Activated CD4-positive, alpha-beta T cell treated with anti-CD3 and anti-CD28 coated beads for 36 hours (primary cell): ENCODE measurements around the gene RTCB. TPM values are rescaled to one million over a fixed set of nuclear protein-coding genes. Genes with fewer than 3 reads are reported as not detected.

Experiments used
- ATAC-seq: fragments of 200-7000 bp; cut with Tn5 transposase; one replicate; pipeline ENCODE4 v1.10.0; 2021; ENCODE audit warnings: mild to moderate bottlenecking, moderate library complexity
- CTCF ChIA-PET: fragments of 350-600 bp; sonication (Branson Sonifier 250); formaldehyde crosslinking; loops from one replicate; lab custom pipeline; 2021; ENCODE audit warnings: antibody characterized with exemption; lab: Charles Lee
- POLR2A ChIA-PET: fragments of 350-600 bp; sonication (Branson Sonifier 250); formaldehyde crosslinking; loops from one replicate; lab custom pipeline; 2021; ENCODE audit warnings: antibody characterized with exemption, inconsistent platforms; lab: Charles Lee
- DNase-seq: peaks from one replicate; pipeline ENCODE4 v3.0.0-alpha.2; 2020
- H3K27ac Mint-ChIP-seq: one replicate; pipeline ENCODE4 v1.8.0; 2021; ENCODE audit warnings: mixed read lengths
- H3K27me3 Mint-ChIP-seq: one replicate; pipeline ENCODE4 v1.8.0; 2021; ENCODE audit warnings: mixed read lengths
- H3K36me3 Mint-ChIP-seq: one replicate; pipeline ENCODE4 v1.8.0; 2021; ENCODE audit warnings: low read depth, mixed read lengths
- H3K4me1 Mint-ChIP-seq: one replicate; pipeline ENCODE4 v1.8.0; 2021; ENCODE audit warnings: mixed read lengths
- H3K4me3 Mint-ChIP-seq: one replicate; pipeline ENCODE4 v1.8.0; 2021; ENCODE audit warnings: mild to moderate bottlenecking, moderate library complexity, mixed read lengths
- H3K9me3 Mint-ChIP-seq: one replicate; pipeline ENCODE4 v1.8.0; 2021; ENCODE audit warnings: low read depth, mixed read lengths
- intact Hi-C, 2 experiments: fragments of 100-400 bp; cut with DNase I in 1 of 2; cut with micrococcal nuclease in 1 of 2; formaldehyde crosslinking; loops; one replicate each; pipeline versions ENCODE4 v1.14.2 to v1.15.1; 2022 to 2024; cut with DNase I, micrococcal nuclease
- total RNA-seq, 2 experiments: library from RNA; stranded (reverse); gene quantifications; one replicate each; pipeline ENCODE4 v1.2.3, GENCODE V29; 2021

Gene RTCB
- total RNA-seq, 2 experiments from 2014 or later = 60.9 to 86.3 TPM

DNA sequence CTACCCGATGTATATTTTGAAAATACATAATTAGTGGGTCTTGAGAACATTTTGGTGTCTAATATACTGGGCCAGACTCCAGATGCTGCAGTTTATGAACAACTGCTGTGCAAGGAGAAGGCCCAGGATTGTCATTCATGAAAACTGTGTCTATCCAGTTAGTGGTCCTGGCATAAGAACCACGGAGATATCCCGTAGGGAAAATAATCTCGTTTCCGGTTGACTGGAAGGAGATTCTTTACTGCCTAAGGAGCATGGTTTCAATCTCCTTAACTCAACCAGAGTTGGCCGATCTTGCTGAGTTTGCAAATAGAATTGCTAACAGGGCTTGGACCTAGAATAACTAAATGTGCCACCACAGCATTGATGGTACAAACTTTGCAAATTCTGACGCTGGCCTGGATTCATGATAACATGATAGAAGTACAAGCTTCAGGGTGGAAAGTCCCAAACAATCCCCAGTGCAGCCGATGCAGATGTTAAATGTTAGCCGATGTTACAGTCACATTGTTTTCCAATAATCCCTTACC lies 4.6 kb upstream of the RTCB start:
- DNase-seq (no peak), ATAC-seq (no peak)
- Mint-ChIP-seq H3K27ac (no peak overlapping the region), H3K4me3 (no peak overlapping the region), H3K27me3 (peaks cover 11% of the 10 kb centered on the region), H3K9me3 (no peaks in the 10 kb centered on the region), H3K36me3 (peaks cover 2% of the 10 kb centered on the region), H3K4me1 (peaks cover 8% of the 10 kb centered on the region)
- intact Hi-C loops = no loop called here
- ChIA-PET POLR2A (no interaction called here), CTCF (no interaction called here)

DNA sequence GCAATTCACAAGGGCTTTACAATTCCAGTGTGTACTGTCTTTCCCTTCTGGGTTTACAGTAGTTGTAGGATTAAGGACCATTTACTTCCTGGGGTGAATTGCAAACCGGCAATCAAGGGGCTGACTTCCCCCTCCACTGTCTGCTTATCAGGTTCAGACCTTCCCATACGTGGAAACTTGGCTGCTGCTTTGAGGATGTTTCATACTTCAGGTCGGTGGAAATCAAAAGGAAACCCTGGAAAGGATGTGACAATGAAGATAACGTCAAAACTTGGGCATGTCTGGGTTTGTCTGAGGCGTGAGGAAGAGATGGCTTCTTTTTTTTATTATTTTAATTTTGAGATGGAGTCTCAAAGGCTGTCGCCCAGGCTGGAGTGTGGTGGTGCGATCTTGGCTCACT lies 2.1 kb upstream of the RTCB start:
- peaks cover 7% of the 10 kb centered on the region for H3K36me3 Mint-ChIP-seq
- CTCF ChIA-PET = no interaction called here
- peaks cover 26% of the 10 kb centered on the region for H3K4me1 Mint-ChIP-seq
- H3K4me3 Mint-ChIP-seq = no peak overlapping the region
- H3K27me3 Mint-ChIP-seq = peaks cover 5% of the 10 kb centered on the region
- intact Hi-C loops = loop anchor here in 1 of 2 experiments (5.0 kb wide), 2 partner anchors 662 to 752 kb away; partner anchors contain the start of genes DEPDC5, PISD and PRR14L
- ATAC-seq (no peak), DNase-seq (no peak)
- POLR2A ChIA-PET = no interaction called here
- no peaks in the 10 kb centered on the region for H3K9me3 Mint-ChIP-seq
- no peak overlapping the region for H3K27ac Mint-ChIP-seq

DNA sequence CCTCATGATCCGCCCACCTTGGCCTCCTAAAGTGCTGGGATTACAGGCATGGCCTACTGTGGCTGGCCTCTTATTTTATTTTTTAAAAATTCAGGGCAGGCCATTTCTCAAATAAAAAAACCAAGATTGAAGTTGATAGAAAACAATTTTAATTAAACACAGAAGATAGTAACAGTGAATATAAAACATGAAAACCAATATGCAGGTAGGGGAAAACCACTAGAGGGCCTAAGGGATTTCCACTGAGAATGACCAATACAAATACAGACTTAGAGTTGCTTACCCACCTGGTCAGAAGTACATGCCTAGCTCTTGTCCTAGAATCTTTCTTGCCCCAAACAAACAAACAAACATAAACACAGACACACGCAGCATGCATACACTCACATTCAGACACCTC lies 1.7 kb upstream of the RTCB start:
- intact Hi-C loops = loop anchor here in 1 of 2 experiments (5.0 kb wide), 2 partner anchors 661 to 751 kb away; partner anchors contain the start of genes DEPDC5, PISD and PRR14L
- Mint-ChIP-seq H3K4me3 (no peak overlapping the region), H3K27ac (no peak overlapping the region), H3K36me3 (peaks cover 10% of the 10 kb centered on the region), H3K27me3 (peaks cover 5% of the 10 kb centered on the region), H3K9me3 (no peaks in the 10 kb centered on the region), H3K4me1 (peaks cover 28% of the 10 kb centered on the region)
- POLR2A ChIA-PET = no interaction called here
- no peak for DNase-seq
- no peak for ATAC-seq
- CTCF ChIA-PET = interaction anchor here (1.8 to 2.7 kb wide), 2 partner anchors 56 to 59 kb away, joined by 11 read pairs; no protein-coding TSS in a partner anchor

DNA sequence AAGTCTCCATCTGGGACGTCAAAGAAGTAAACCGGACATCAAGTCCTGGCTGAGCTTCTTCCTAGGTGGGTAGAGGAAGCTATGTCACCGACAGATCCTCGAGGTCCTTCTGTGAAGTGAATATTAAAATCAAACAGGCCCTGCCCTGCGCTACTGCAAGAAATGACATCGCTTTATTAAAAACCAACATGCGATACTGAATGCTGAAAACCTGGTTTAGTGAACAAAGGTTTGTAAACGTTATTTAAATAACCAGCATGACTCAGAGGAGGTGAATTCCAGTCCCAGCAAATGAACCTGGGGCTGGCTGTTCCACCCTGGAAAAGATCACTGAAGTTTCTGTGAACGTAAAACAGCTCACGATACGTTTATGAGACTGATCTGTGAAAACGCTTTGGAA lies 645 bp downstream of the RTCB start:
- H3K36me3 Mint-ChIP-seq = peaks cover 28% of the 10 kb centered on the region
- ATAC-seq (peak; percentile 40), DNase-seq (no peak)
- H3K4me1 Mint-ChIP-seq = peaks cover 41% of the 10 kb centered on the region
- intact Hi-C loops = loop anchor here in 1 of 2 experiments (5.0 kb wide), 2 partner anchors 659 to 749 kb away; partner anchors contain the start of genes DEPDC5, PISD and PRR14L
- ChIA-PET CTCF (interaction anchor here (0.6 to 2.7 kb wide), 7 partner anchors 12 to 441 kb away, joined by 3 to 11 read pairs (median 6); partner anchors contain the start of gene FBXO7), POLR2A (interaction anchor here (0.5 kb wide), 1 partner anchor 12 kb away, joined by 3 read pairs; no protein-coding TSS in a partner anchor)
- H3K4me3 Mint-ChIP-seq = peak overlapping the region; percentile 93
- no peaks in the 10 kb centered on the region for H3K9me3 Mint-ChIP-seq
- peak overlapping the region; percentile 95 for H3K27ac Mint-ChIP-seq
- H3K27me3 Mint-ChIP-seq = no peaks in the 10 kb centered on the region

DNA sequence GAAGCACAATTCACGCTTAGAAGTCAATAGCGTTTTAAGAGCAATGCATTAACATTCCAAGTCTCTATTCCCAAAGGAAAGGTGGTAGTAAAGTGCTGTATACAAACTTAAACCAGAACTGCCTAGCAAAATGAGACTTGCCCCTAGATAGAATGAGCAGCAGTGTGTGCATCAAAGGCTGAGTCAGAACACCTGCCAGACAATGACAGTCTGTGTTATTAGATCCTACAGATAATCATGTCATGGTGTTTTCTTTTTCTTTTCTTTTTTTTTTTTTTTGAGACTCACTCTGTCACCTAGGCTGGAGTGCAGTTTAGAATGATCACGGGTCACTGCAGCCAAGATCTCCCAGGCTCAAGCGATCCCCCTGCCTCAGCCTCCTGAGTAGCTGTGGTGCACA lies 1.6 kb downstream of the RTCB start:
- intact Hi-C loops = loop anchor here in 1 of 2 experiments (5.0 kb wide), 2 partner anchors 658 to 748 kb away; partner anchors contain the start of genes DEPDC5, PISD and PRR14L
- POLR2A ChIA-PET = no interaction called here
- CTCF ChIA-PET = interaction anchor here (1.5 to 2.2 kb wide), 2 partner anchors 13 to 64 kb away, joined by 4 to 6 read pairs; no protein-coding TSS in a partner anchor
- Mint-ChIP-seq H3K4me1 (peaks cover 41% of the 10 kb centered on the region), H3K27me3 (no peaks in the 10 kb centered on the region), H3K36me3 (peaks cover 36% of the 10 kb centered on the region), H3K4me3 (peak overlapping the region; percentile 93), H3K27ac (peak overlapping the region; percentile 1), H3K9me3 (no peaks in the 10 kb centered on the region)
- peak; percentile 21 for ATAC-seq
- no peak for DNase-seq

DNA sequence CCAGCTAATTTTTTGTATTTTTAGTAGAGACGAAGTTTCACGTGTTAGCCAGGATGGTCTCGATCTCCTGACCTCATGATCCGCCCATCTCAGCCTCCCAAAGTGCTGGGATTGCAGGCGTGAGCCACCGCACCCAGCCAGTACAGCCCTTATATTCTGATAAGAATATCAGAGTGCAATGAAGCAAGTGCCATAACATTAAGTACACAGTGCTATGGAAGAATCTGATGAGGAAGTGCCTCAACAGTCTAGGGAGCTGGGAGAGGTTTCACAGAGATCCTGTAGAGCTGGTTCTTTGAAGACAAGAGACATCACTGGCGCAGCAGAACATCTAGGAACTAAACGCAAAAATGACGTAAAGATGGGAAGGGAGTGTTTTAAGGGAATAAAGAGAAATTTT lies 2.1 kb downstream of the RTCB start:
- Mint-ChIP-seq H3K36me3 (peaks cover 39% of the 10 kb centered on the region), H3K4me3 (peak overlapping the region; percentile 93), H3K9me3 (no peaks in the 10 kb centered on the region), H3K27ac (peak overlapping the region; percentile 1), H3K27me3 (no peaks in the 10 kb centered on the region), H3K4me1 (peaks cover 41% of the 10 kb centered on the region)
- ATAC-seq (no peak), DNase-seq (no peak)
- ChIA-PET CTCF (interaction anchor here (1.5 kb wide), 1 partner anchor 64 kb away, joined by 4 read pairs; no protein-coding TSS in a partner anchor), POLR2A (interaction anchor here (0.6 kb wide), 1 partner anchor 19 kb away, joined by 4 read pairs; no protein-coding TSS in a partner anchor)
- intact Hi-C loops = loop anchor here in 1 of 2 experiments (5.0 kb wide), 2 partner anchors 658 to 748 kb away; partner anchors contain the start of genes DEPDC5, PISD and PRR14L

DNA sequence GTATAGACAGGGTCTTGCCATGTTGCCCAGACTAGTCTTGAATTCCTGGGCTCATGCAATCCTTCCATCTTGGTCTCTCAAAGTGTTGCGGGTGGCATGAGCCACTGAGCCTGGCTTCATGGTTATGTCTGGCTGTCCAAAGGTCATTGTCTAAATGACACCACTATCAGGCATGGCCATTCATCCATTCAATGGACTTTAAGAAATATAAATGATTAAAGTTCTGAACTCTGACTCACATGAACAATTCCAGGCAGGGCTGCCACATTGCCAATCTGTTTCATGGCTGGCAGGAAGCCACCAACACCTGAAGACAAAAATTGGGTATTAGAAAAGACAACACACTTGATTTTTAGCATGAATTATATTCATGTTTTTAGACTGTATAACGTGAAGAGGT lies 4.1 kb downstream of the RTCB start:
- intact Hi-C loops = no loop called here
- Mint-ChIP-seq H3K4me1 (peaks cover 39% of the 10 kb centered on the region), H3K4me3 (no peak overlapping the region), H3K27ac (no peak overlapping the region), H3K27me3 (no peaks in the 10 kb centered on the region), H3K36me3 (peaks cover 50% of the 10 kb centered on the region), H3K9me3 (no peaks in the 10 kb centered on the region)
- ChIA-PET CTCF (interaction anchor here (1.5 kb wide), 1 partner anchor 8 kb away, joined by 8 read pairs; no protein-coding TSS in a partner anchor), POLR2A (no interaction called here)
- DNase-seq (no peak), ATAC-seq (no peak)

DNA sequence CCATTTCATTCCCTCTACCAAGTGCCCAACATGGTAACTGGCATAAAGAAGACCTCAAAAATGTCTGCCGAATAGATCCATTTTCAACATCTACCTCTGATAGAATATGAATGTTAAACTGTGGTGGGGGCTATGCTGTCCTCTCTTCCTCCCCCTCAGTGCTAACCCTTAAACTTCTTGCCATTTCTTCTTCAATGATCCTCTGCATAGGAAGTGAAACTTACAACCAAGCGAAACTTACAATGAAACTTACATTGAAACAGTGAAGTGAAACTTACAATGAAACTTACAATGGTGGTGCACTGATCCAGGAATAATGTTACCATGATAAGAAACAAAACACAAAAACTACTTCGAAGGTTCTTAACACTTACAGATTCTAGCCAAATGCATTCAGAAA lies 4.7 kb downstream of the RTCB start:
- ATAC-seq = no peak
- intact Hi-C loops = no loop called here
- peak overlapping the region; percentile 53 for H3K27ac Mint-ChIP-seq
- POLR2A ChIA-PET = no interaction called here
- peaks cover 50% of the 10 kb centered on the region for H3K36me3 Mint-ChIP-seq
- peaks cover 33% of the 10 kb centered on the region for H3K4me1 Mint-ChIP-seq
- no peaks in the 10 kb centered on the region for H3K9me3 Mint-ChIP-seq
- H3K4me3 Mint-ChIP-seq = no peak overlapping the region
- no peak for DNase-seq
- no peaks in the 10 kb centered on the region for H3K27me3 Mint-ChIP-seq
- CTCF ChIA-PET = interaction anchor here (0.6 kb wide), 1 partner anchor 70 kb away, joined by 3 read pairs; no protein-coding TSS in a partner anchor

DNA sequence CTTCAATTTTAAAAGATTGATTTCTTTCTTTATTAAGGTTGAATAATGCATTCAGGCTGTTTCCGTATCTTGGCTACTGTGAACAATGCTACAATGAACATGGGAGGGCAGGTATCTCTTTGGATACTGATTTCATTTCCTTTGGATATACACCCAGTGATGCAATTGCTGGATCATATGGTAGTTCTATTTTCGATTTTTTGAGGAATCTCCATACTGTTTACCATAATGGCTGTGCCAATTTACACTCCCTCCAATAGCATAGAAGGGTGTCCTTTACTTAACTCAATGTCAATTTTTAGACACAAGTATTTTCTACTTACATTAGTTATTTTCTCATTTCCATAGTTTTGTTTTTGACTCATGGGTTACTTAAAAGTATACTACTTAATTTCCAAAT lies 8.0 kb downstream of the RTCB start:
- no peak for DNase-seq
- no peak overlapping the region for H3K27ac Mint-ChIP-seq
- ChIA-PET CTCF (no interaction called here), POLR2A (no interaction called here)
- H3K4me3 Mint-ChIP-seq = no peak overlapping the region
- ATAC-seq = no peak
- intact Hi-C loops = no loop called here
- H3K36me3 Mint-ChIP-seq = peaks cover 62% of the 10 kb centered on the region
- no peaks in the 10 kb centered on the region for H3K9me3 Mint-ChIP-seq
- peaks cover 15% of the 10 kb centered on the region for H3K4me1 Mint-ChIP-seq
- H3K27me3 Mint-ChIP-seq = no peaks in the 10 kb centered on the region

DNA sequence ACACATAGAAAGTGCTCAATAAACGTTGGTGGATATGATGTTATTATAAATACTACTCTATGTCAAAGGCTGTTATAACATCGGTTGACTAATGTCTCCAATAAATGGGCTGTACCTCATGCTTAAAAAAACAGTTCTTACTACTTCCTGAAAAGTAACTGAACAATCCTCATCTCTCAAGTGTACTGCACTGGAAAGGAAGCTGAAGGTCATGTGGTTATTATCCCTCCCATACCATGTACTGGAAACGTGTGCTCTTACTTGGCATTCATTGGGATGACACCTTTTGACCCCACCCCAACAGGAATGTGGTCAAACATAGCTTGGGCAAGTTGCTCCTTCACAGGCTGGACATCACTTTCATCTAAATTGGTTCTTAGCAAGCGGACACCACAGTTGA lies 10.6 kb downstream of the RTCB start:
- Mint-ChIP-seq H3K36me3 (peaks cover 54% of the 10 kb centered on the region), H3K9me3 (no peaks in the 10 kb centered on the region), H3K4me3 (no peak overlapping the region), H3K4me1 (no peaks in the 10 kb centered on the region), H3K27ac (no peak overlapping the region), H3K27me3 (no peaks in the 10 kb centered on the region)
- ChIA-PET POLR2A (no interaction called here), CTCF (interaction anchor here (3.0 kb wide), 1 partner anchor 7 kb away, joined by 8 read pairs; no protein-coding TSS in a partner anchor)
- DNase-seq = no peak
- intact Hi-C loops = no loop called here
- no peak for ATAC-seq

DNA sequence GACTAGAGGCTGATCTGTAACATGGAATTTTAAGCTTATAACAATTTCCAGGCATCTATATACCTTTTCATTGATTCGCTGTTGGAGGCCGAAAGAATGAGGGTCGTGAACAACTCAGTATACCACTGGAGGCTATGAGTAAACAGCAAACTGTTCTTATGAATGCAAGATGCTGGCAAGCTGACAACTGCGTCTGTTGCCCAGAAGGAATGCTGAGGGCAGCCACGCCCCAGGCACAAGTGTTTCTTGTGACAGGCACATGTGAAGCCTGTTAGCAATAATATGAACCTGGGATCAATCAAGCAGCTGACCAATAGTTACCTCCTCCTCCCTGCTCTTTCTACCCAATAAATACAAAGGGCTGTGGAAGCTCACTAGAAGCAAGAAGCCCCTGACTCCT lies 15.3 kb downstream of the RTCB start:
- H3K27me3 Mint-ChIP-seq = no peaks in the 10 kb centered on the region
- intact Hi-C loops = no loop called here
- H3K4me1 Mint-ChIP-seq = peaks cover 6% of the 10 kb centered on the region
- H3K9me3 Mint-ChIP-seq = no peaks in the 10 kb centered on the region
- H3K36me3 Mint-ChIP-seq = peaks cover 56% of the 10 kb centered on the region
- DNase-seq (no peak), ATAC-seq (no peak)
- ChIA-PET CTCF (no interaction called here), POLR2A (no interaction called here)
- H3K4me3 Mint-ChIP-seq = no peak overlapping the region
- no peak overlapping the region for H3K27ac Mint-ChIP-seq

DNA sequence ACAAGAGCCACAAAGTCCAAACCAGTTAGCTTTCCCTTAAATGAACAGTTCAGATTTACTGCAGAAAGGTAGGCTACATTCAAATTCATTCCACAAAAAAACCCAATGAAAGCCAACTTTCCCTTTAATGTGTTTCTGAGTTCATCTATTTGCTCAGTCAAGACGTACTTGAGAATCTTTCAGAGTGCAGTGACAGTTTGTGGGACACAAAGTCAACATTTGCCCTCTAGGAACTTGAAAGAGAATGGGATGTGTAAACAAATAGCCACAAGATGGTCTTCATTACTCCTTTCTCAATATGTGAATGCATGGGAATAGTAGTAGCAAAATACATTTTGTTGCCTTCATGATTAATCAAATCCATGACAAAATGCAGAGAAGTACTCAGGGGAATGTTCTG lies 15.8 kb downstream of the RTCB start:
- Mint-ChIP-seq H3K9me3 (no peaks in the 10 kb centered on the region), H3K27ac (no peak overlapping the region), H3K4me1 (peaks cover 6% of the 10 kb centered on the region), H3K27me3 (no peaks in the 10 kb centered on the region), H3K36me3 (peaks cover 52% of the 10 kb centered on the region), H3K4me3 (no peak overlapping the region)
- POLR2A ChIA-PET = no interaction called here
- DNase-seq (no peak), ATAC-seq (no peak)
- CTCF ChIA-PET = interaction anchor here (1.6 kb wide), 1 partner anchor 16 kb away, joined by 6 read pairs; the partner anchor contains the start of gene RTCB
- intact Hi-C loops = no loop called here
